AG04449 (cell line): ENCODE measurements around the gene PLD5.

Source experiments
- CTCF ChIA-PET: fragments of 350-600 bp; formaldehyde crosslinking; extraction: SDS; loops from one replicate; lab custom pipeline; 2021; ENCODE audit warnings: antibody characterized with exemption; lab: Yijun Ruan, JAX
- POLR2A ChIA-PET: fragments of 400-600, 350-600 bp; formaldehyde crosslinking; extraction: SDS; loops from one replicate; lab custom pipeline; 2020; ENCODE audit warnings: antibody characterized with exemption, inconsistent platforms; lab: Yijun Ruan, JAX
- DNase-seq: peaks from one replicate; pipeline ENCODE4 v3.0.0-alpha.2; 2010; ENCODE audit warnings: low read depth, low spot score
- H3K4me3 ChIP-seq: 2 replicates; pipeline ENCODE4 v1.5.1; 2011; ENCODE audit warnings: low read depth, mild to moderate bottlenecking, control low read depth, low read length
- CTCF ChIP-seq: IDR thresholded peaks from one replicate; pipeline ENCODE4 v1.5.1; 2011; ENCODE audit warnings: mild to moderate bottlenecking, moderate library complexity, low read length, control low read depth, inconsistent platforms; ENCODE audit not compliant: insufficient read depth; ENCODE audit errors: missing control alignments

Gene PLD5

GRCh38 chr1:242524571-242525359 is at the start of gene PLD5:
Gene PLD5 (minus strand): TSS chr1:242524697.
- DNase-seq: no peak
- ChIA-PET POLR2A (no interaction called here), CTCF (no interaction called here)
- no peak for TF ChIP-seq CTCF
- peak within 1 kb of the TSS; percentile 33 for H3K4me3 ChIP-seq

GRCh38 chr1:242569867-242570266 is 45.4 kb upstream of the PLD5 start:
- ChIA-PET POLR2A (no interaction called here), CTCF (no interaction called here)
- H3K4me3 ChIP-seq: no peak overlapping the region
- TF ChIP-seq CTCF: no peak
- no peak for DNase-seq

GRCh38 chr1:242568666-242569065 is 44.2 kb upstream of the PLD5 start:
- no peak for TF ChIP-seq CTCF
- DNase-seq: no peak
- ChIA-PET POLR2A (no interaction called here), CTCF (no interaction called here)
- H3K4me3 ChIP-seq: no peak overlapping the region

- POLR2A ChIA-PET: no interaction called here
- DNase-seq: no peak
Measured at GRCh38 chr1:242567596-242567995, 43.1 kb upstream of the PLD5 start.

GRCh38 chr1:242556759-242557158 is 32.3 kb upstream of the PLD5 start:
- H3K4me3 ChIP-seq: no peak overlapping the region
- TF ChIP-seq CTCF: no peak
- DNase-seq: no peak
- CTCF ChIA-PET: no interaction called here
- POLR2A ChIA-PET: no interaction called here

More at GRCh38 chr1:242567596-242567995, 43.1 kb upstream of the PLD5 start:
- H3K4me3 ChIP-seq: no peak overlapping the region
- no peak for TF ChIP-seq CTCF
- CTCF ChIA-PET: no interaction called here

GRCh38 chr1:242556276-242556675 is 31.8 kb upstream of the PLD5 start:
- CTCF ChIA-PET: no interaction called here
- POLR2A ChIA-PET: no interaction called here
- TF ChIP-seq CTCF: no peak
- no peak for DNase-seq
- H3K4me3 ChIP-seq: no peak overlapping the region
